ENCODE results near the gene CRK.

The CRK gene

GRCh38 chr17:1481736-1482135 is 25.7 kb upstream of the CRK start:
- ATAC-seq = no peak
- TF ChIP-seq ZNF565 (CRISPR knock-in tag; conservative IDR thresholded peaks at IDR 0.05; ENCODE audit: low read depth) (no peak), ZFP3 (CRISPR knock-in tag; IDR thresholded peaks at IDR 0.05) (no peak), POU6F1 (CRISPR knock-in tag; IDR thresholded peaks at IDR 0.05; ENCODE audit: borderline replicate concordance, low read depth) (no peak), ISL1 (CRISPR knock-in tag; IDR thresholded peaks at IDR 0.05) (no peak), ZNF70 (CRISPR knock-in tag; IDR thresholded peaks at IDR 0.05) (no peak), BACH2 (CRISPR knock-in tag; IDR thresholded peaks at IDR 0.05; ENCODE audit: borderline replicate concordance) (no peak), CSRNP3 (CRISPR knock-in tag; IDR thresholded peaks at IDR 0.05) (no peak), CSDC2 (CRISPR knock-in tag; IDR thresholded peaks at IDR 0.05) (no peak), ZFP30 (CRISPR knock-in tag; IDR thresholded peaks at IDR 0.05) (no peak), ZC3H10 (CRISPR knock-in tag; IDR thresholded peaks at IDR 0.05) (no peak), PATZ1 (CRISPR knock-in tag; IDR thresholded peaks at IDR 0.05; ENCODE audit: borderline replicate concordance) (no peak), TCF4 (CRISPR knock-in tag; IDR thresholded peaks at IDR 0.05; ENCODE audit: borderline replicate concordance) (no peak), ESRRG (CRISPR knock-in tag; IDR thresholded peaks at IDR 0.05) (no peak), TSHZ2 (CRISPR knock-in tag; IDR thresholded peaks at IDR 0.05) (no peak), PPARA (CRISPR knock-in tag; IDR thresholded peaks at IDR 0.05; ENCODE audit: borderline replicate concordance) (no peak), GLIS3 (CRISPR knock-in tag; IDR thresholded peaks at IDR 0.05) (no peak), OSR1 (CRISPR knock-in tag; IDR thresholded peaks at IDR 0.05) (no peak), CREB5 (CRISPR knock-in tag; IDR thresholded peaks at IDR 0.05; ENCODE audit: low read depth) (no peak)

GRCh38 chr17:1480747-1481465 is 24.9 kb upstream of the CRK start:
- ATAC-seq = no peak
- TF ChIP-seq PATZ1 (CRISPR knock-in tag; IDR thresholded peaks at IDR 0.05; ENCODE audit: borderline replicate concordance) = no peak
- TF ChIP-seq CSDC2 (CRISPR knock-in tag; IDR thresholded peaks at IDR 0.05) = no peak
- TF ChIP-seq ISL1 (CRISPR knock-in tag; IDR thresholded peaks at IDR 0.05) = no peak

GRCh38 chr17:1478418-1478817 is 22.4 kb upstream of the CRK start:
- ATAC-seq = no peak
- TF ChIP-seq BACH2 (CRISPR knock-in tag; IDR thresholded peaks at IDR 0.05; ENCODE audit: borderline replicate concordance) (no peak), CSDC2 (CRISPR knock-in tag; IDR thresholded peaks at IDR 0.05) (no peak), ISL1 (CRISPR knock-in tag; IDR thresholded peaks at IDR 0.05) (no peak), ESRRG (CRISPR knock-in tag; IDR thresholded peaks at IDR 0.05) (no peak), PATZ1 (CRISPR knock-in tag; IDR thresholded peaks at IDR 0.05; ENCODE audit: borderline replicate concordance) (no peak), GLIS3 (CRISPR knock-in tag; IDR thresholded peaks at IDR 0.05) (no peak), POU6F1 (CRISPR knock-in tag; IDR thresholded peaks at IDR 0.05; ENCODE audit: borderline replicate concordance, low read depth) (no peak), ZNF70 (CRISPR knock-in tag; IDR thresholded peaks at IDR 0.05) (no peak), ZC3H10 (CRISPR knock-in tag; IDR thresholded peaks at IDR 0.05) (no peak), CSRNP3 (CRISPR knock-in tag; IDR thresholded peaks at IDR 0.05) (no peak)

Data from SK-N-SH treated with all-trans-retinoic acid at 6 μM for 48 hours (cell line).